Left colon (tissue), 2 donors: ENCODE results near the gene GREM2. TPM values are rescaled to one million over a fixed set of nuclear protein-coding genes. Genes with fewer than 3 reads are reported as not detected.
A peak's percentile ranks its signal among the peaks of the same experiment; 100 is the strongest.

Experiments used
- ATAC-seq: fragments of 200-7000 bp; cut with Tn5 transposase; one replicate; pipeline ENCODE4 v1.9.1; 2020; ENCODE audit warnings: mild to moderate bottlenecking, moderate library complexity
- DNase-seq, 2 donors: peaks; one replicate each; pipeline ENCODE4 v3.0.0-alpha.2; 2020
- intact Hi-C, 2 donors: fragments of 100-400 bp; cut with DNase I in 1 of 2; cut with micrococcal nuclease in 1 of 2; formaldehyde crosslinking; loops; one replicate each; pipeline versions ENCODE4 v1.11.2 to v1.14.0; 2022; cut with DNase I, micrococcal nuclease
- total RNA-seq, 2 donors: library from RNA; stranded (reverse); fragmentation: NEBNext Ultra II Directional; extraction: Animal tissue kit (Norgen Biotek cat#: 25700); gene quantifications; one replicate each; pipeline ENCODE4 v1.2.1, GENCODE V29; 2021
- donor health status: DM: no; HTN: no; CAD: no.
- donor health status: DM: yes; HTN: yes; CAD: no.

GREM2 gene
- total RNA-seq, 2 donors from 2014 or later = 2.5 to 10.0 TPM

DNA sequence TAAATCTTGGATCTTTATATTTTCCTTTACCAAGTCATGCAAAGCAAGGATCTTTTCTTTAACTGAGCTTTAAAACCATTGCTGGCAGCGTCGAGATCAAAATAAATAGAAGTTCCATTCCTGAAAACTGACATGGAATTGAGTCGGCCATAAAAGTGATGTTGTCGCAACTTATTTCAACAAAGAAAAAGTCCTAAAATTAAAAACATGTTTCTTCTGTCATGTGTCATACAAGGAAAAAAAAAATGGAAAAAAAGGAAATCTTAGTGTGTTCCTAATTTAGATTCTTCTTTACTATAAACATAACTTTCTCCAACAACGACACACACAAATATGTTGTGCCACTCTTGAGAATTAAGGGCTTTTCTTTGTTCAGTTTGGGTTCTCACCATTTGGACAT lies 34.9 kb downstream of the GREM2 start:
- ATAC-seq (no peak), DNase-seq (no peak)
- intact Hi-C loops = no loop called here

- intact Hi-C loops = no loop called here
- ATAC-seq (no peak), DNase-seq (no peak)
Measured at GRCh38 chr1:240575981-240576662, 35.8 kb downstream of the GREM2 start.

- intact Hi-C loops = no loop called here
- peak; percentile 29 for ATAC-seq
- no peak for DNase-seq
Measured at GRCh38 chr1:240572328-240572727, 39.6 kb downstream of the GREM2 start.

GRCh38 chr1:240571782-240572181 lies 40.2 kb downstream of the GREM2 start:
- intact Hi-C loops = no loop called here
- DNase-seq (no peak), ATAC-seq (no peak)

DNA sequence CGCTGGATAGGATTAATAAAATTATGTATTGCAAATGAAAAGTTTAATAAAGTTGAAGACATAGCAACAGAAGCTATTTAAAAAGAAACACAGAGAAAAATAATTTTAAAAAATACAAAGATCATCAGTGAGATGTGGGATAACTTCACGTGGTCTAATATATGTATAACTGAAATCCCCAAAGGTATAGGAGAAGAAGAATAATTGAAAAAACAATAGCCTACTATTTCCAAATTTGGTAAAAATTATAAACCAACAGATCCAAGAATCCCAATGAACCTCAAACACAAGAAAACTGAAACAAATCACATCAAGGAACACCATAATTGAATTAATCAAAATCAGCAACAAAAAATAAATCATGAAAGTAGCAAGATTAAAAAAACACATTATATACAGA lies 44.9 kb downstream of the GREM2 start:
- DNase-seq (no peak), ATAC-seq (no peak)
- intact Hi-C loops = no loop called here

GRCh38 chr1:240562779-240563178 lies 49.2 kb downstream of the GREM2 start:
- ATAC-seq = no peak
- no peak for DNase-seq
- intact Hi-C loops = no loop called here

GRCh38 chr1:240562111-240562590 lies 49.8 kb downstream of the GREM2 start:
- intact Hi-C loops = no loop called here
- DNase-seq = no peak
- no peak for ATAC-seq

DNA sequence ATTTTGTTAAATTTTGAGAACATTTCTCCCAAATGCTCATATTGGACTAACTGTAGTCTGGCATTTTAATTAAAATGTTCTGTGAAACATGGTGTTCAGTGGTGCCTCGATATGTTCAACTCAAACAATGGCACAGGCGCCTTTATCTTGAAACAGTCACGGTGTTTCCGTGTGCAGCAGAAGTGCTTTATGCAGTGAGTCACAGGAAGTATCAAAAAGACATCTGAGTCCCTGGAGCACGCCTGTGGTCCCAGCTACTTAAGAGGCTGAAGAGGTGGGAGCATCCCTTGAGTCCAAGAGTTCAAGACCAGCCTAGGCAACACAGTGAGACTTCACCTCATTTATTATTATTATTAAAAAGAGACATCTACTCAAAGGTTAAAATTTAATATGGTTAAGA lies 52.2 kb downstream of the GREM2 start:
- intact Hi-C loops = no loop called here
- DNase-seq = no peak
- no peak for ATAC-seq

GRCh38 chr1:240555524-240555923 lies 56.4 kb downstream of the GREM2 start:
- no peak for ATAC-seq
- no peak for DNase-seq
- intact Hi-C loops = no loop called here

- DNase-seq = no peak
- ATAC-seq = no peak
- intact Hi-C loops = no loop called here
Measured at GRCh38 chr1:240553351-240553750, 58.6 kb downstream of the GREM2 start.

- DNase-seq = no peak
- ATAC-seq = no peak
- intact Hi-C loops = no loop called here
Measured at GRCh38 chr1:240539769-240540414, 72.1 kb downstream of the GREM2 start.

GRCh38 chr1:240538776-240539430 lies 73.1 kb downstream of the GREM2 start:
- intact Hi-C loops = no loop called here
- no peak for ATAC-seq
- DNase-seq = no peak

DNA sequence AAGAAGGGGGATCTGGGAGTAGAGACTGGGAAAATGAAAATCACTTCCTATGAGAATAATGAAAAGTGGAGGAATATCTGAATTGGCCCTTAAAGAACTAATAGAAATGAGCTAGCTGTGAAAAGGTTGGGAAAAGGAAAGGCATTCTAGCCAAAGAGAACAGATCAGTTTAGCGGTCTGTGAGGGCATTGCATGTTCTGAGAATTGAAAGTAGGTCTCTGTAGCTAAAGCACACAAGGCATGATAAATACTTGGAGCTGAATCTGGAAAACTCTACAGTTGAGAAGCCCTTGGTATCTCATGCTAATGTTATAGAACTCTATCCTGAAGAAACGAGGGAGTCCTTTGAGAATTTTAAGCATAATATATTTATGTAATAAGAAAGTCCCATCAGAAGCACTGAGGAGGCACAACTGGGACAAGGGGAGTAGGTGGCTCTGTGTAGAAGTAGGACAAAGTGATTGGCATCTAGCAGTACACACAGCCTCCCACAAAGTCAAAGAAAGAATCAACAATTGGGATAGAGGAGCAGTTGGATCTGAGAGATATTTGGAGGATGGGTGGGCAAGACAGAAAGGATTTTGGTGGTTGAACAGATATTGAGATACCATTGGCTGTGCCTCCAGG lies 78.7 kb downstream of the GREM2 start:
- no peak for DNase-seq
- ATAC-seq = no peak
- intact Hi-C loops = no loop called here

- ATAC-seq = no peak
- intact Hi-C loops = no loop called here
- peak in 1 of 2 donors; percentile 45 for DNase-seq
Measured at GRCh38 chr1:240528591-240528990, 83.4 kb downstream of the GREM2 start.

DNA sequence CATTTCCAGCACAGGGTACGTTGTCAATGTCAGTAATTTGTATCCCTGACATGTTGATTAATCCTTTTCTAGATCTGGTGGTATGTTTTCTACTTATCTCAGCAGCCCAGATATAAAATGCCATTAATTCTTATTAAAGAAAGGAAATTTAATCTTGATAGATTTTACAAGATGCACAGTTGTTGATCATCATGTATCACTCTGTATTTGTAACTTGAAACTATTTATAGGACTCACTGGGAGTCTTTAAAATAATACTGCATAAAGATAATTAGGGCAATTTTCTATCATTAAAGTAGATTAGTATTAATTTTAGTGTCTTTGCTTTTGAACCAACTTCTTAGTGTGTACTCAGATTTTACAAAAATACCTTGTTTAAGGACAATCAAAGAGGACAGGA lies 84.9 kb downstream of the GREM2 start:
- no peak for ATAC-seq
- no peak for DNase-seq

GRCh38 chr1:240526312-240526711 lies 85.6 kb downstream of the GREM2 start:
- intact Hi-C loops = no loop called here
- ATAC-seq = no peak

More for the DNA sequence above, 84.9 kb downstream of the GREM2 start:
- intact Hi-C loops = no loop called here

GRCh38 chr1:240524356-240525069 lies 87.4 kb downstream of the GREM2 start:
- no peak for ATAC-seq
- intact Hi-C loops = no loop called here
- DNase-seq = no peak

More at GRCh38 chr1:240526312-240526711, 85.6 kb downstream of the GREM2 start:
- no peak for DNase-seq

- ATAC-seq = peak; percentile 86
- intact Hi-C loops = no loop called here
- no peak for DNase-seq
Measured at GRCh38 chr1:240522122-240522822, 89.7 kb downstream of the GREM2 start.
